GM12891 (cell line): ENCODE data around the gene NADSYN1.

ENCODE experiments used
- DNase-seq: peaks from one replicate; pipeline ENCODE4 v3.0.0; 2011; ENCODE audit warnings: low spot score; ENCODE audit not compliant: insufficient read length
- FAIRE-seq: peaks from 2 replicates; lab custom pipeline; 2011; peaks lifted over from hg19 to GRCh38; lab: Jason Lieb, UNC
- PAX5 ChIP-seq: IDR thresholded peaks from 2 replicates; pipeline ENCODE4 v1.6.1; 2011; ENCODE audit warnings: low read length, moderate library complexity, mild to moderate bottlenecking; ENCODE audit not compliant: insufficient read depth, severe bottlenecking
- POLR2A ChIP-seq: IDR thresholded peaks from 2 replicates; pipeline ENCODE4 v1.6.1; 2011; ENCODE audit warnings: low read depth, low read length, control low read depth
- POLR2AphosphoS5 ChIP-seq: IDR thresholded peaks from 2 replicates; pipeline ENCODE4 v1.6.1; 2011; ENCODE audit warnings: low read depth, low read length, control low read depth
- POU2F2 ChIP-seq: IDR thresholded peaks from 2 replicates; pipeline ENCODE4 v1.6.1; 2011; ENCODE audit warnings: low read depth, mild to moderate bottlenecking, control low read depth, low read length, moderate library complexity
- SPI1 ChIP-seq: IDR thresholded peaks from 2 replicates; pipeline ENCODE4 v1.6.1; 2011; ENCODE audit warnings: low read depth, low read length, control low read depth
- TAF1 ChIP-seq: IDR thresholded peaks from 2 replicates; pipeline ENCODE4 v1.6.1; 2011; ENCODE audit warnings: low read depth, low read length, control low read depth

NADSYN1 gene

GRCh38 chr11:71543866-71544265 is 90.9 kb downstream of the NADSYN1 start:
- FAIRE-seq = no peak
- no peak for DNase-seq
- no peak for TF ChIP-seq TAF1
- TF ChIP-seq POLR2A = no peak
- no peak for TF ChIP-seq POLR2AphosphoS5
- TF ChIP-seq SPI1 = no peak
- no peak for TF ChIP-seq PAX5
- no peak for TF ChIP-seq POU2F2

- TF ChIP-seq PAX5 = no peak
- no peak for TF ChIP-seq POU2F2
- no peak for FAIRE-seq
- DNase-seq = no peak
These were observed 91.7 kb downstream of the NADSYN1 start for GRCh38 chr11:71544525-71545214.

- FAIRE-seq = no peak
- TF ChIP-seq POLR2A = no peak
- no peak for DNase-seq
These were observed 92.5 kb downstream of the NADSYN1 start for GRCh38 chr11:71545405-71545966.

GRCh38 chr11:71548120-71548519 is 95.1 kb downstream of the NADSYN1 start, which contains the start of gene KRTAP5-9:
TSS of gene KRTAP5-9 (plus strand) at chr11:71548420. CDS start at chr11:71548658, 238 bp downstream.
- FAIRE-seq (no peak), DNase-seq (no peak)
- no peak for TF ChIP-seq POLR2AphosphoS5
- no peak for TF ChIP-seq POLR2A
- no peak for TF ChIP-seq TAF1
- TF ChIP-seq SPI1 = no peak
- TF ChIP-seq PAX5 = no peak
- no peak for TF ChIP-seq POU2F2

GRCh38 chr11:71548716-71549151 is 95.7 kb downstream of the NADSYN1 start:
- DNase-seq = no peak
- no peak for FAIRE-seq
- no peak for TF ChIP-seq POLR2AphosphoS5
- no peak for TF ChIP-seq PAX5
- TF ChIP-seq SPI1 = no peak
- TF ChIP-seq TAF1 = no peak
- TF ChIP-seq POLR2A = no peak
- TF ChIP-seq POU2F2 = no peak
